ENCODE measurements around the gene CCL21.
A peak's percentile ranks its signal among the peaks of the same experiment; 100 is the strongest.

CCL21 gene

GRCh38 chr9:34669809-34670562 is 40.0 kb downstream of the CCL21 start:
- no peak for DNase-seq (ENCODE audit: low read depth in 2 of 2)

GRCh38 chr9:34665381-34666250 is 44.3 kb downstream of the CCL21 start:
- peak; percentile 73 to 87 for DNase-seq (ENCODE audit: low read depth in 2 of 2)

GRCh38 chr9:34665067-34665380 is 44.9 kb downstream of the CCL21 start:
- DNase-seq (ENCODE audit: low read depth in 2 of 2): no peak

GRCh38 chr9:34664281-34665066 is 45.5 kb downstream of the CCL21 start:
- peak in 1 of 2 donors; percentile 57 for DNase-seq (ENCODE audit: low read depth in 2 of 2)

- no peak for DNase-seq (ENCODE audit: low read depth in 2 of 2)
Measured at GRCh38 chr9:34663303-34663605, 46.7 kb downstream of the CCL21 start.

GRCh38 chr9:34662526-34663302 is 47.2 kb downstream of the CCL21 start, which contains the start of gene CCL27:
Gene CCL27, minus strand, starts transcription at chr9:34662657. Its CDS starts 24 bp downstream, at chr9:34662633.
- DNase-seq (ENCODE audit: low read depth in 2 of 2): no peak

- no peak for DNase-seq (ENCODE audit: low read depth in 2 of 2)
Measured at GRCh38 chr9:34659592-34660253, 50.2 kb downstream of the CCL21 start.
